GM12891 (cell line): ENCODE measurements around the gene CEP83.

ENCODE experiments used
- PAX5 ChIP-seq: IDR thresholded peaks from 2 replicates; pipeline ENCODE4 v1.6.1; 2011; ENCODE audit warnings: low read length, moderate library complexity, mild to moderate bottlenecking; ENCODE audit not compliant: insufficient read depth, severe bottlenecking
- POLR2A ChIP-seq: IDR thresholded peaks from 2 replicates; pipeline ENCODE4 v1.6.1; 2011; ENCODE audit warnings: low read depth, low read length, control low read depth
- POLR2AphosphoS5 ChIP-seq: IDR thresholded peaks from 2 replicates; pipeline ENCODE4 v1.6.1; 2011; ENCODE audit warnings: low read depth, low read length, control low read depth
- SPI1 ChIP-seq: IDR thresholded peaks from 2 replicates; pipeline ENCODE4 v1.6.1; 2011; ENCODE audit warnings: low read depth, low read length, control low read depth
- TAF1 ChIP-seq: IDR thresholded peaks from 2 replicates; pipeline ENCODE4 v1.6.1; 2011; ENCODE audit warnings: low read depth, low read length, control low read depth

DNA sequence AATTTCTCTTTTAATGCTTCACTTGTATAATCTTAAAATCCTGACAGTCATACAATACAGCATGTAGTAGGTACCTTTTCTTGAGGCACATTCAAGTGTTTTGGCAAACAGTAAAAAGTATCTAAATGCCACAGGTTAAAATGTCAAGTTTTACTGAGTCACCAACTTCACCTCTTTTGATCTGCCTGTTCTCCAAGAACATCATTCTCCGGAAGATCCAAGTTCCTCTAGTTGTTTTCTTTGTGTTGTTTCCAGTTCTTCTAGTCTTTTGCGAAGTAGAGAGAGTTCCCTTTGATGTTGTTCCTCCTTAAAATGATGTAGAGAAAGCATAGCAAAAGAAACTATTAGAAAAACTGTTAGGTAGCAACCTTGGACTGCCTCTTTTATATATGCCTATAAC is 151.1 kb downstream of the CEP83 start:
- TF ChIP-seq POLR2AphosphoS5: no peak
- no peak for TF ChIP-seq POLR2A
- no peak for TF ChIP-seq TAF1
- TF ChIP-seq PAX5: no peak
- no peak for TF ChIP-seq SPI1
